ENCODE data around the gene ATOX1. TPM values are rescaled to one million over a fixed set of nuclear protein-coding genes. Genes with fewer than 3 reads are reported as not detected.
A peak's percentile ranks its signal among the peaks of the same experiment; 100 is the strongest.

ATOX1 gene
- total RNA-seq, 1 donor: 52.8 TPM

- no peak overlapping the region for H3K27ac ChIP-seq (ENCODE audit: low read depth, low read length)
- no peaks in the 10 kb centered on the region for H3K9me3 ChIP-seq (ENCODE audit: low read depth, low read length)
- H4K20me1 ChIP-seq (ENCODE audit: insufficient read depth, low read length): no peaks in the 10 kb centered on the region
- H3K79me2 ChIP-seq (ENCODE audit: insufficient read depth, low read length): peaks cover 4% of the 10 kb centered on the region
- H3K4me3 ChIP-seq (ENCODE audit: insufficient read depth, low read length): no peak overlapping the region
- H3K4me1 ChIP-seq (ENCODE audit: insufficient read depth, low read length): peaks cover 31% of the 10 kb centered on the region
- H3K4me2 ChIP-seq (ENCODE audit: insufficient read depth, low read length): no peak overlapping the region
- no peaks in the 10 kb centered on the region for H3K36me3 ChIP-seq (ENCODE audit: insufficient read depth, low read length)
- no peak for DNase-seq (ENCODE audit: insufficient read length, low spot score, missing footprints)
- no peak overlapping the region for H2AFZ ChIP-seq (ENCODE audit: low read length)
- no peaks in the 10 kb centered on the region for H3K27me3 ChIP-seq (ENCODE audit: insufficient read depth, low read length)
- TF ChIP-seq CTCF (IDR thresholded peaks at IDR 0.05; ENCODE audit: extremely low read depth, low read depth, low read length): no peak
These were observed 38.2 kb downstream of the ATOX1 start for GRCh38 chr5:151720215-151720614.

- Histone ChIP-seq H3K4me2 (ENCODE audit: insufficient read depth, low read length) (peak overlapping the region; percentile 74), H3K4me1 (ENCODE audit: insufficient read depth, low read length) (peaks cover 31% of the 10 kb centered on the region), H3K4me3 (ENCODE audit: insufficient read depth, low read length) (peak overlapping the region; percentile 13), H3K36me3 (ENCODE audit: insufficient read depth, low read length) (no peaks in the 10 kb centered on the region), H4K20me1 (ENCODE audit: insufficient read depth, low read length) (no peaks in the 10 kb centered on the region), H3K79me2 (ENCODE audit: insufficient read depth, low read length) (peaks cover 4% of the 10 kb centered on the region), H3K27ac (ENCODE audit: low read depth, low read length) (peak overlapping the region; percentile 93), H2AFZ (ENCODE audit: low read length) (no peak overlapping the region), H3K9me3 (ENCODE audit: low read depth, low read length) (no peaks in the 10 kb centered on the region), H3K27me3 (ENCODE audit: insufficient read depth, low read length) (no peaks in the 10 kb centered on the region)
- peak; percentile 72 for TF ChIP-seq CTCF (IDR thresholded peaks at IDR 0.05; ENCODE audit: extremely low read depth, low read depth, low read length)
- DNase-seq (ENCODE audit: insufficient read length, low spot score, missing footprints): no peak
These were observed 39.0 kb downstream of the ATOX1 start for GRCh38 chr5:151719228-151720000.

- no peaks in the 10 kb centered on the region for H4K20me1 ChIP-seq (ENCODE audit: insufficient read depth, low read length)
- H3K36me3 ChIP-seq (ENCODE audit: insufficient read depth, low read length): no peaks in the 10 kb centered on the region
- no peaks in the 10 kb centered on the region for H3K9me3 ChIP-seq (ENCODE audit: low read depth, low read length)
- H3K79me2 ChIP-seq (ENCODE audit: insufficient read depth, low read length): peaks cover 4% of the 10 kb centered on the region
- H2AFZ ChIP-seq (ENCODE audit: low read length): no peak overlapping the region
- peak overlapping the region; percentile 74 for H3K4me2 ChIP-seq (ENCODE audit: insufficient read depth, low read length)
- H3K27me3 ChIP-seq (ENCODE audit: insufficient read depth, low read length): no peaks in the 10 kb centered on the region
- peak overlapping the region; percentile 93 for H3K27ac ChIP-seq (ENCODE audit: low read depth, low read length)
- no peak for DNase-seq (ENCODE audit: insufficient read length, low spot score, missing footprints)
- peak overlapping the region; percentile 51 for H3K4me3 ChIP-seq (ENCODE audit: insufficient read depth, low read length)
- H3K4me1 ChIP-seq (ENCODE audit: insufficient read depth, low read length): peaks cover 31% of the 10 kb centered on the region
- no peak for TF ChIP-seq CTCF (IDR thresholded peaks at IDR 0.05; ENCODE audit: extremely low read depth, low read depth, low read length)
These were observed 39.8 kb downstream of the ATOX1 start for GRCh38 chr5:151718646-151719045.

GRCh38 chr5:151718153-151718552 lies 40.3 kb downstream of the ATOX1 start:
- H3K4me2 ChIP-seq (ENCODE audit: insufficient read depth, low read length): peak overlapping the region; percentile 74
- peak overlapping the region; percentile 47 for H2AFZ ChIP-seq (ENCODE audit: low read length)
- peak overlapping the region; percentile 93 for H3K27ac ChIP-seq (ENCODE audit: low read depth, low read length)

More at GRCh38 chr5:151718153-151718552, 40.3 kb downstream of the ATOX1 start:
- Histone ChIP-seq H3K9me3 (ENCODE audit: low read depth, low read length) (no peaks in the 10 kb centered on the region), H3K36me3 (ENCODE audit: insufficient read depth, low read length) (no peaks in the 10 kb centered on the region), H3K4me1 (ENCODE audit: insufficient read depth, low read length) (peaks cover 31% of the 10 kb centered on the region), H3K4me3 (ENCODE audit: insufficient read depth, low read length) (peak overlapping the region; percentile 51), H3K27me3 (ENCODE audit: insufficient read depth, low read length) (no peaks in the 10 kb centered on the region), H3K79me2 (ENCODE audit: insufficient read depth, low read length) (peaks cover 4% of the 10 kb centered on the region), H4K20me1 (ENCODE audit: insufficient read depth, low read length) (no peaks in the 10 kb centered on the region)
- no peak for DNase-seq (ENCODE audit: insufficient read length, low spot score, missing footprints)
- no peak for TF ChIP-seq CTCF (IDR thresholded peaks at IDR 0.05; ENCODE audit: extremely low read depth, low read depth, low read length)

Data from osteoblast (primary cell).